DND-41 (cell line): ENCODE measurements around the gene NDRG2.

Experiments used
- ATAC-seq: fragments of 200-7000 bp; cut with Tn5 transposase; 3 replicates; pipeline ENCODE4 v1.9.1; 2021; ENCODE audit warnings: low read depth; ENCODE audit not compliant: insufficient read depth
- DNase-seq: peaks from one replicate; pipeline ENCODE4 v3.0.0-alpha.2; 2020
- H2AFZ ChIP-seq: 2 replicates; pipeline ENCODE4 v1.6.0; 2012; ENCODE audit warnings: low read depth, low read length
- H3K27ac ChIP-seq: 2 replicates; pipeline ENCODE4 v1.5.1; 2012; ENCODE audit warnings: low read length, inconsistent platforms
- H3K27me3 ChIP-seq: fragments of 200-600 bp; sonication (generic); 2 replicates; pipeline ENCODE4 v1.6.0; 2012; ENCODE audit warnings: low read length, mild to moderate bottlenecking, inconsistent platforms; ENCODE audit not compliant: insufficient read depth, poor library complexity
- H3K36me3 ChIP-seq: 2 replicates; pipeline ENCODE4 v1.5.1; 2012; ENCODE audit warnings: low read length, inconsistent platforms; ENCODE audit not compliant: insufficient read depth
- H3K4me1 ChIP-seq: 2 replicates; pipeline ENCODE4 v1.5.1; 2012; ENCODE audit warnings: mild to moderate bottlenecking, low read length; ENCODE audit not compliant: insufficient read depth
- H3K4me2 ChIP-seq: 2 replicates; pipeline ENCODE4 v1.6.0; 2012; ENCODE audit warnings: mild to moderate bottlenecking, moderate library complexity, low read length, inconsistent platforms; ENCODE audit not compliant: insufficient read depth
- H3K4me3 ChIP-seq, 2 experiments: fragments of 200-600 bp in 1 of 2; shearing (Covaris generic) in 1 of 2; 2 replicates each; pipeline ENCODE4 v1.5.1; 2012 to 2016; ENCODE audit warnings: inconsistent platforms in 2 of 2, low read length in 2 of 2, mild to moderate bottlenecking in 2 of 2, low read depth in 1 of 2, moderate library complexity in 1 of 2
- H3K79me2 ChIP-seq: 2 replicates; pipeline ENCODE4 v1.6.0; 2012; ENCODE audit warnings: low read length, inconsistent platforms; ENCODE audit not compliant: insufficient read depth
- H3K9ac ChIP-seq: 2 replicates; pipeline ENCODE4 v1.6.0; 2012; ENCODE audit warnings: low read depth, mild to moderate bottlenecking, inconsistent platforms, low read length, moderate library complexity
- H3K9me3 ChIP-seq: 2 replicates; pipeline ENCODE4 v1.5.1; 2012; ENCODE audit warnings: low read length, moderate library complexity, mild to moderate bottlenecking, inconsistent platforms; ENCODE audit not compliant: insufficient read depth, severe bottlenecking
- H4K20me1 ChIP-seq: 2 replicates; pipeline ENCODE4 v1.6.0; 2012; ENCODE audit warnings: low read length; ENCODE audit not compliant: insufficient read depth
- EZH2 ChIP-seq: IDR thresholded peaks from 3 replicates; pipeline ENCODE4 v1.6.1; 2012; ENCODE audit warnings: borderline replicate concordance, low read depth, mild to moderate bottlenecking, moderate library complexity, low read length, inconsistent platforms; ENCODE audit not compliant: severe bottlenecking
- TF ChIP-seq, protein P1 (sequence below): IDR thresholded peaks from 2 replicates; pipeline ENCODE4 v1.5.1; 2012; ENCODE audit warnings: borderline replicate concordance, low read length, moderate library complexity, mild to moderate bottlenecking; ENCODE audit not compliant: poor library complexity, severe bottlenecking; ENCODE audit errors: extremely low read depth

Gene NDRG2

DNA sequence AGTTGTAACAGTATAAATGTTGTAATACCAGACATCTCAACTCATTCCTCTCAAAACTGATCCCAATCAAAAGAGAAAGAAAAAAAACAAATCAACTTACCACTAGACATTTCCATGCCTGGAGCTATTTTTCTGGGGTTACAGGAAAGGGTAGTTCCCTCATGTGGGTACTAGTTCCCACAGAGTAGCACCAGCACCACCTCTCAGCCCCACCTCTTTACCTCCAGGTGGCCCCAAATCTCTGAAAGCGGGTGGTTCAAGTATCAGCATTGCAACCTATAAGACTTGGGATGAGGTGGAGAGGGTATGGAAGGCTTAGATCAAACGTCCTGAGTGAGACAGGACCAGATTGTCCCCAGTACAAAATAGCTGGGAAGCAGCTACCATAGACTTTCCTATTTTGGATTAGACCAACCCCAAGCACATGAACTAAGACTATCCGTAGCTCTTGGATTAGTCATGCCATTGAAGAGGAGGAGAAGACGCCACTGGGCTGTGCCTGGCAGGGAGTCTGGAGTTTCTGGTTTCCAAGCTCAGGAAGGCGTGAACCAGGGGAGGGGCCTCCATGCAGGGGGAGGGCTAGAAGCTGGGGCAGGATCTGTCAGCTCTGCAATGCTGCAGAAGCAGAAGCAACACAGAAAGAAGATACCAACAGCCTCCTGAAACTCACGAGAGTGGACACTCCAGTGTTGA lies 26.0 kb downstream of the NDRG2 start, which contains the start of gene SLC39A2:
Gene SLC39A2 (plus strand): TSS at position 620 of the 693 bp plus-strand sequence. CDS start 154 bp downstream, outside the sequence.
- no peak within 1 kb of the TSS for H3K9ac ChIP-seq
- H3K9me3 ChIP-seq: no peaks in the 10 kb centered on the region
- no peak within 1 kb of the TSS for H3K27ac ChIP-seq
- no peak for TF ChIP-seq EZH2
- TF ChIP-seq, protein P1, sequence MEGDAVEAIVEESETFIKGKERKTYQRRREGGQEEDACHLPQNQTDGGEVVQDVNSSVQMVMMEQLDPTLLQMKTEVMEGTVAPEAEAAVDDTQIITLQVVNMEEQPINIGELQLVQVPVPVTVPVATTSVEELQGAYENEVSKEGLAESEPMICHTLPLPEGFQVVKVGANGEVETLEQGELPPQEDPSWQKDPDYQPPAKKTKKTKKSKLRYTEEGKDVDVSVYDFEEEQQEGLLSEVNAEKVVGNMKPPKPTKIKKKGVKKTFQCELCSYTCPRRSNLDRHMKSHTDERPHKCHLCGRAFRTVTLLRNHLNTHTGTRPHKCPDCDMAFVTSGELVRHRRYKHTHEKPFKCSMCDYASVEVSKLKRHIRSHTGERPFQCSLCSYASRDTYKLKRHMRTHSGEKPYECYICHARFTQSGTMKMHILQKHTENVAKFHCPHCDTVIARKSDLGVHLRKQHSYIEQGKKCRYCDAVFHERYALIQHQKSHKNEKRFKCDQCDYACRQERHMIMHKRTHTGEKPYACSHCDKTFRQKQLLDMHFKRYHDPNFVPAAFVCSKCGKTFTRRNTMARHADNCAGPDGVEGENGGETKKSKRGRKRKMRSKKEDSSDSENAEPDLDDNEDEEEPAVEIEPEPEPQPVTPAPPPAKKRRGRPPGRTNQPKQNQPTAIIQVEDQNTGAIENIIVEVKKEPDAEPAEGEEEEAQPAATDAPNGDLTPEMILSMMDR: no peak
- H4K20me1 ChIP-seq: peaks cover 4% of the 10 kb centered on the region; the same call in 1 of the 2 replicates
- H3K36me3 ChIP-seq: peaks cover 36% of the 10 kb centered on the region
- H2AFZ ChIP-seq: no peak within 1 kb of the TSS
- no peaks in the 10 kb centered on the region for H3K79me2 ChIP-seq
- peak; percentile 50; the same call in 1 of the 3 replicates for ATAC-seq
- no peak within 1 kb of the TSS for H3K4me2 ChIP-seq
- DNase-seq: no peak
- no peak within 1 kb of the TSS for H3K4me3 ChIP-seq
- no peaks in the 10 kb centered on the region for H3K4me1 ChIP-seq
- H3K27me3 ChIP-seq: no peaks in the 10 kb centered on the region

DNA sequence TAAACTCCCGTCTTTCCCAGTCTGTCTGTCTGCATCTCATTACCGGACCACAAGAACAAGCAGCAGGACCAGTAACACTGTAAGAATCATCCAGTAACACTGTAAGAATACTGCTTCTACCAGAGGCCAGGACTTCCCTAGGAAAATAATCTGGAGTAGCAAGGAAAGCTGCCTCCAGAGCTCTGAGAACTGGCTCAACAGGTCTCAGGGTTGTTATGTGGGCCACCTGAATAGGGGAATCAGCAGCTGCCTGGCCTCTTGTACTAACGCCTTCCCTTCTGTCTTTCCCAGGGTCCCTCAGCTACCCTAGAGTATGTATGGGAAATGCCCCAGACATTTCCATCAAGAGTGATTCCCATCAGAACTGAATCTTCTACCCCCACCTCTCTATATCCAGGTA lies 26.7 kb downstream of the NDRG2 start:
- Histone ChIP-seq H3K36me3 (peaks cover 42% of the 10 kb centered on the region), H3K27me3 (no peaks in the 10 kb centered on the region), H3K4me1 (no peaks in the 10 kb centered on the region), H3K9me3 (no peaks in the 10 kb centered on the region), H3K4me2 (no peak overlapping the region), H3K27ac (no peak overlapping the region), H3K9ac (no peak overlapping the region), H3K4me3 (no peak overlapping the region), H4K20me1 (peaks cover 4% of the 10 kb centered on the region; the same call in 1 of the 2 replicates), H3K79me2 (no peaks in the 10 kb centered on the region), H2AFZ (no peak overlapping the region)
- ATAC-seq (0 out of 3 replicates have a peak, but pooled peaks have one; percentile 12), DNase-seq (no peak)
- TF ChIP-seq EZH2: no peak
- TF ChIP-seq, protein P1: no peak

DNA sequence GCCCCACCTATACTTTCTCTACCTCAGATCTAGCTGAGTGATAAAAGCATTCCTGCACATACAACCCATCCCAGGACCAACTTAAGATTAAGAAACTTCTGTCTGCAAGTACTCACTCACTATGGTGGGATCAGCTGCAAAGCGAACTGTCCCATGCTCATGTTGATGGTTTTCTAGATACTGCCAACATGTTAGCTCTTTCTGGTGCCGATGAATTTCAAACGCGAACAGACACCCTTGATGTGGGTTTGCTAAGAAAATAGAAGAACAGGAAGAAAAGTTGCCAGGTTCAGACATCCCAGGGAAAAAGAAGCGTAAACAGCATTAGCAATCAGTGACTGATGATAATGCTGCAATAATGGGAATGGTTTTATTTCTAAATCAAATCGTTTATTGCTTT lies 27.3 kb downstream of the NDRG2 start:
- no peaks in the 10 kb centered on the region for H3K4me1 ChIP-seq
- H4K20me1 ChIP-seq: peaks cover 4% of the 10 kb centered on the region; the same call in 1 of the 2 replicates
- no peak overlapping the region for H2AFZ ChIP-seq
- H3K4me2 ChIP-seq: no peak overlapping the region
- peaks cover 48% of the 10 kb centered on the region for H3K36me3 ChIP-seq
- H3K9ac ChIP-seq: no peak overlapping the region
- DNase-seq (peak; percentile 20), ATAC-seq (peak; percentile 64)
- H3K27me3 ChIP-seq: no peaks in the 10 kb centered on the region
- TF ChIP-seq, protein P1: no peak
- TF ChIP-seq EZH2: no peak
- no peaks in the 10 kb centered on the region for H3K9me3 ChIP-seq
- H3K4me3 ChIP-seq: no peak overlapping the region
- no peak overlapping the region for H3K27ac ChIP-seq
- H3K79me2 ChIP-seq: 0 out of 2 replicates have a peak, but pooled peaks cover 1% of the 10 kb centered on the region
